Osteoblast (primary cell): ENCODE data around the gene MLLT6. TPM values are rescaled to one million over a fixed set of nuclear protein-coding genes. Genes with fewer than 3 reads are reported as not detected.
A peak's percentile ranks its signal among the peaks of the same experiment; 100 is the strongest.

Experiments used
- DNase-seq: peaks from one replicate; pipeline ENCODE4 v3.0.0; 2011; ENCODE audit warnings: low spot score, mixed read lengths; ENCODE audit not compliant: insufficient read length; ENCODE audit errors: missing footprints
- H2AFZ ChIP-seq: 2 replicates; pipeline ENCODE4 v1.6.0; 2011; ENCODE audit warnings: mild to moderate bottlenecking, low read length
- H3K27ac ChIP-seq: 2 replicates; pipeline ENCODE4 v1.5.1; 2011; ENCODE audit warnings: mild to moderate bottlenecking, low read depth, low read length, moderate library complexity
- H3K27me3 ChIP-seq: 2 replicates; pipeline ENCODE4 v1.6.0; 2012; ENCODE audit warnings: mild to moderate bottlenecking, control low read depth, inconsistent platforms, low read length, moderate library complexity; ENCODE audit not compliant: insufficient read depth
- H3K36me3 ChIP-seq: 2 replicates; pipeline ENCODE4 v1.5.1; 2011; ENCODE audit warnings: mild to moderate bottlenecking, low read length, control low read depth, moderate library complexity; ENCODE audit not compliant: insufficient read depth
- H3K4me1 ChIP-seq: 2 replicates; pipeline ENCODE4 v1.5.1; 2011; ENCODE audit warnings: mild to moderate bottlenecking, low read length, control low read depth, moderate library complexity; ENCODE audit not compliant: insufficient read depth
- H3K4me2 ChIP-seq: 2 replicates; pipeline ENCODE4 v1.6.0; 2011; ENCODE audit warnings: mild to moderate bottlenecking, low read length; ENCODE audit not compliant: insufficient read depth
- H3K4me3 ChIP-seq: fragments of 200-600 bp; sonication (generic); 3 replicates; pipeline ENCODE4 v1.5.1; 2012; ENCODE audit warnings: mild to moderate bottlenecking, low read length, inconsistent platforms; ENCODE audit not compliant: insufficient read depth
- H3K79me2 ChIP-seq: 2 replicates; pipeline ENCODE4 v1.6.0; 2012; ENCODE audit warnings: mild to moderate bottlenecking, low read length, control low read depth, inconsistent platforms; ENCODE audit not compliant: insufficient read depth
- H3K9me3 ChIP-seq: 2 replicates; pipeline ENCODE4 v1.5.1; 2011; ENCODE audit warnings: low read depth, low read length, control low read depth
- H4K20me1 ChIP-seq: 2 replicates; pipeline ENCODE4 v1.6.0; 2012; ENCODE audit warnings: mild to moderate bottlenecking, low read length, control low read depth; ENCODE audit not compliant: insufficient read depth
- total RNA-seq: library from RNA; depleted of rRNA; stranded (reverse); fragments of >200 nt; gene quantifications from 2 replicates; pipeline ENCODE4 v1.2.3, GENCODE V29; 2012
- TF ChIP-seq, protein P1 (sequence below): IDR thresholded peaks from 2 replicates; pipeline ENCODE4 v1.5.1; 2011; ENCODE audit warnings: mild to moderate bottlenecking, low read depth, low read length, moderate library complexity; ENCODE audit errors: extremely low read depth

The MLLT6 gene
- total RNA-seq, 1 donor = 33.3 TPM

DNA sequence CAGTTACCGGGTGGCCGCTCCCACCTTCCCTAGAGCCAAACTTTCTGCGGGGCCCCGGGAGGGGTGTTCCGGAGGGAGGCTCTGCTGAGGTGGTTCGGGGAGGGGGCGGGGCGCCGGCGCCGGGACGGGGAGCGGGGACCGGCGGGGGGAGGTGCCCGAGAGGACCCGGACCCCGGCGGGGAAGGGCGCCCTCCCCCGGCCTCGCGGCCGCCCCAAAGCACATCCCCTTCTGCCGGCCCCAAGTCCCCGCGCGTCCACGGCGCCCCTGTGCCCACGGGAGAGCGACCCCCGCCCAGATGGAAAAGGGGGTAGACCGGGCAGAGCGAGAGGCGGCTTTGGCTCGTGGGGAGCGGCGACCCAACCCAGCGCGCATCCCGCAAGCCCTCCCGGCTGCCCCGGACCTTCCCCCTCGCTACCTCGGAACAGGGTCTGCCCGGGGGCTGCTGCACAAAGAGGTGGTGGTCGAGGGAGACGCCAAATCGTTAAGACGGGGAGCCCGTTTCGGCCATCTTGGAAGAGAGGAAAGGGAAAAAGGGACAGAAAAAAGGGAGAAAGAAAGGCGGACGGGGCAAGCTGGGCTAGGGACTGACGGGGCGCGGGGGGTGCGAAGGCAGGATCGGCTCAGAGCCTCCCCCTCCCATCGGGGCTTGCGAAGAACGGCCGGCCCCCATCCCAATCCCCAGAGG, 42.5 kb downstream of the MLLT6 start:
- H3K79me2 ChIP-seq = peaks cover 55% of the 10 kb centered on the region

DNA sequence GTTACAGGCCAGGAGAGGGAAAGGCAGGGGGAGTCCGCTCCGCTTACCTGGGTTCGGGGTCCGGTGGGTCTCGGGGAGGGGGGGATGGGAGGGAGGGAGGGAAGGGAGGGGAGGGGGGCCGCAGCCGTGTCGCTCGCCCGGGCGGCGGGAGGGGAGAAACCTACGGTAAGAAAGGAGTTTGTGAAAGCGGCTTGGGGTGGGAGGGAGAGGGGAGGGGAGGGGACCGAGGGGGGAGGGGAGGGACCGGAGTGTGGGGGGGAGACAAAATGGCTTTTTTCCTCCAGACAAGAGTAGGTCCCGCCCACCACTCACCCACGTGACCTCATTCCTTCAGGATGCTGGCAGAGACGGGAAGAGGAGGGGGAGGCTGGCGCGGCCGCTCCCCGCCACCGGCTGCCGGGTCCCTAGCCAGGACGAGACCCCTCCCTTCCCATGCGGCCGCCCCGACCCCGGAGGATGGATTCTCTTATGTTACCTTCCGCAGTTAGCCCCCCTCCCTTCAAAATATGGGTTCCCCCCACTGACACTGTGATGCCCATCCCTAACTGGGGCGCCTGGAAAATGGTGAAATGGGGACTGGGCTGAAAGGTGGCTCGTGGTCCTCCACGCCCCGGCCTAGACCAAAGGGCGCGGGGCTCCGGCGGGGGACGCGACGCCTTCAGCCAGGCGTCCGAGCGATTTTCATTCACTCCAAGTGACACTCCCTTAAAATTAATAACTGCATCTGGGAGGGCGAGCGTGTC, 43.2 kb downstream of the MLLT6 start, which contains the start of gene PCGF2:
PCGF2 (minus strand) TSS at position 188 of the 743 bp plus-strand sequence. CDS start 7,934 bp downstream, outside the sequence.
- H3K4me3 ChIP-seq = peak within 1 kb of the TSS; percentile 99
- peaks cover 40% of the 10 kb centered on the region for H3K4me1 ChIP-seq
- H3K36me3 ChIP-seq = peaks cover 6% of the 10 kb centered on the region
- H3K9me3 ChIP-seq = no peaks in the 10 kb centered on the region
- H3K79me2 ChIP-seq = peaks cover 55% of the 10 kb centered on the region
- H3K27ac ChIP-seq = peak within 1 kb of the TSS; percentile 70
- TF ChIP-seq, protein P1, sequence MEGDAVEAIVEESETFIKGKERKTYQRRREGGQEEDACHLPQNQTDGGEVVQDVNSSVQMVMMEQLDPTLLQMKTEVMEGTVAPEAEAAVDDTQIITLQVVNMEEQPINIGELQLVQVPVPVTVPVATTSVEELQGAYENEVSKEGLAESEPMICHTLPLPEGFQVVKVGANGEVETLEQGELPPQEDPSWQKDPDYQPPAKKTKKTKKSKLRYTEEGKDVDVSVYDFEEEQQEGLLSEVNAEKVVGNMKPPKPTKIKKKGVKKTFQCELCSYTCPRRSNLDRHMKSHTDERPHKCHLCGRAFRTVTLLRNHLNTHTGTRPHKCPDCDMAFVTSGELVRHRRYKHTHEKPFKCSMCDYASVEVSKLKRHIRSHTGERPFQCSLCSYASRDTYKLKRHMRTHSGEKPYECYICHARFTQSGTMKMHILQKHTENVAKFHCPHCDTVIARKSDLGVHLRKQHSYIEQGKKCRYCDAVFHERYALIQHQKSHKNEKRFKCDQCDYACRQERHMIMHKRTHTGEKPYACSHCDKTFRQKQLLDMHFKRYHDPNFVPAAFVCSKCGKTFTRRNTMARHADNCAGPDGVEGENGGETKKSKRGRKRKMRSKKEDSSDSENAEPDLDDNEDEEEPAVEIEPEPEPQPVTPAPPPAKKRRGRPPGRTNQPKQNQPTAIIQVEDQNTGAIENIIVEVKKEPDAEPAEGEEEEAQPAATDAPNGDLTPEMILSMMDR = no peak
- H3K4me2 ChIP-seq = peak within 1 kb of the TSS; percentile 96
- peak within 1 kb of the TSS; percentile 87 for H2AFZ ChIP-seq
- no peaks in the 10 kb centered on the region for H3K27me3 ChIP-seq
- peak; percentile 97 for DNase-seq
- peaks cover 31% of the 10 kb centered on the region for H4K20me1 ChIP-seq

More for the DNA sequence above, 42.5 kb downstream of the MLLT6 start:
- no peaks in the 10 kb centered on the region for H3K9me3 ChIP-seq
- H3K4me1 ChIP-seq = peaks cover 41% of the 10 kb centered on the region
- H3K4me3 ChIP-seq = peak overlapping the region; percentile 97
- H2AFZ ChIP-seq = peak overlapping the region; percentile 87
- TF ChIP-seq, protein P1 = no peak
- peaks cover 9% of the 10 kb centered on the region for H3K36me3 ChIP-seq
- peak overlapping the region; percentile 70 for H3K27ac ChIP-seq
- peak; percentile 90 for DNase-seq
- H4K20me1 ChIP-seq = peaks cover 38% of the 10 kb centered on the region
- no peaks in the 10 kb centered on the region for H3K27me3 ChIP-seq
- H3K4me2 ChIP-seq = peak overlapping the region; percentile 96

DNA sequence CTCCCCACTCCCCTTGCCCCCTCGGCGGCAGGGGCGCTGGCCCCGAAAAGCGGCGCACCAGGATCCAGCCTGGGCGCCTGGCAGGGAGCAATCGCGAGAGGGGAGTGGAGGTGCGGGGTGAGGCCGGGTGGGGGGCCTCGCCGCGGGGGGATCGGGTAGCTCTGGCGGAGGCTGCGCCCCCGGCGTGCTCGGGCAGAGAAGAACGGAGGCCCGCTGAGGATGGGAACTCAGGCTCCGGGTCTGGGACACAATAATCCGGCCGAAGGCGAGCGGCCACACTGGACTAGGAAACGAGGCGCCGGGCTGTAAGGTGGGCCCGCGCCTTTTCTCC, 43.8 kb downstream of the MLLT6 start:
- Histone ChIP-seq H3K4me1 (peaks cover 45% of the 10 kb centered on the region), H3K4me2 (peak overlapping the region; percentile 89), H3K9me3 (no peaks in the 10 kb centered on the region), H3K79me2 (peaks cover 55% of the 10 kb centered on the region), H4K20me1 (peaks cover 28% of the 10 kb centered on the region), H3K27ac (peak overlapping the region; percentile 28), H3K4me3 (peak overlapping the region; percentile 99), H3K36me3 (peaks cover 6% of the 10 kb centered on the region), H2AFZ (peak overlapping the region; percentile 41), H3K27me3 (no peaks in the 10 kb centered on the region)
- TF ChIP-seq, protein P1 = no peak
- DNase-seq = peak; percentile 86
